Measurements from ENCODE around the gene CYP4F12. TPM values are rescaled to one million over a fixed set of nuclear protein-coding genes. Genes with fewer than 3 reads are reported as not detected.

The CYP4F12 gene
- total and polyA plus RNA-seq, 10 of the 15 experiments (the other 5 are each of a cell fraction or from before 2014, with no cell fraction given): 0.12 to 0.20 TPM; not detected in 8

GRCh38 chr19:15671891-15672579 is 852 bp upstream of the CYP4F12 start (continued):
- TF ChIP-seq POU2F2 (IDR thresholded peaks at IDR 0.05; ENCODE audit: borderline replicate concordance, low read depth, low read length) (no peak), TCF12 (IDR thresholded peaks at IDR 0.05; ENCODE audit: low read depth, low read length) (no peak), CBFB (IDR thresholded peaks at IDR 0.05; ENCODE audit: low read depth) (no peak), ZSCAN29 (IDR thresholded peaks at IDR 0.05) (no peak), BRCA1 (IDR thresholded peaks at IDR 0.05; ENCODE audit: low read depth, low read length) (no peak), YY1 (IDR thresholded peaks at IDR 0.05; ENCODE audit: low read depth, low read length) (no peak), GATAD2B (conservative IDR thresholded peaks at IDR 0.05; ENCODE audit: low read depth) (no peak)

DNA sequence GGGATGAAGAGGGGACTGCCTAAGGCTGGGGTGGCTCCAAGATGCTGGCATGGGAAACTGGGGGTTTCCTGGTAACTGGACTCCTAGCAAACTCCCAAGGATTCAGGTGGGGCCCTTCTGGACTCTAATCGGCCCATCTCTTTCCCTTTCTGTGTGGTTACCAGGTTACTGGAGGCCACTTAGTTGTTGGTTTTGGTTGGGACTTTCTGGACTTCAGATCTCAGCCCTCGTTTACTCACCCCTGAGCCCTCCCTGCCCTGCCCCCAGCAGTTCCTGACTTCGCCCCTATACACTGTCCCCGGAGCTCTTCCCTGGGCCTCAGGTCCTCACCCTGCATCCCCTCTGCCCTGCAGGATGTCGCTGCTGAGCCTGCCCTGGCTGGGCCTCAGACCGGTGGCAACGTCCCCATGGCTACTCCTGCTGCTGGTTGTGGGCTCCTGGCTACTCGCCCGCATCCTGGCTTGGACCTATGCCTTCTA is 328 bp downstream of the CYP4F12 start:
- in situ Hi-C loops (cut with MboI) (loop anchor here (5.0 kb wide), 1 partner anchor 104 kb away; no protein-coding TSS in a partner anchor), intact Hi-C loops (cut with micrococcal nuclease; ENCODE audit: unreplicated experiment) (no loop called here)
- RAD21 ChIA-PET (ENCODE audit: unreplicated experiment): no interaction called here
- no peak overlapping the region for H3K4me3 ChIP-seq
- no peak overlapping the region for H3K9ac ChIP-seq (ENCODE audit: control insufficient read depth, insufficient read depth, low read length)
- no TSS peak for BruUV-seq (replicated peaks)
- DNase-seq (ENCODE audit: low read depth, low spot score) (no peak), FAIRE-seq (no peak), ATAC-seq (peak; percentile 54)
- POLR2A ChIA-PET: no interaction called here
- TF ChIP-seq CBX3 (IDR thresholded peaks at IDR 0.05; ENCODE audit: borderline replicate concordance, low read depth) (no peak), ZNF217 (IDR thresholded peaks at IDR 0.05) (no peak), RCOR1 (conservative IDR thresholded peaks at IDR 0.05; ENCODE audit: low read depth, low read length) (no peak), ELK1 (IDR thresholded peaks at IDR 0.05; ENCODE audit: low read depth, low read length) (no peak), SMAD5 (IDR thresholded peaks at IDR 0.05; ENCODE audit: low read depth) (no peak), ZNF274 (IDR thresholded peaks at IDR 0.05; ENCODE audit: insufficient read depth, insufficient read length) (no peak), MEF2A (IDR thresholded peaks at IDR 0.05; ENCODE audit: insufficient read depth, low read depth, low read length) (no peak), ATF3 (IDR thresholded peaks at IDR 0.05; ENCODE audit: borderline replicate concordance, extremely low read depth, low read depth, low read length) (no peak), ZNF622 (IDR thresholded peaks at IDR 0.05) (no peak), PRDM15 (CRISPR knock-in tag; IDR thresholded peaks at IDR 0.05) (no peak)
- TF ChIP-seq, protein P1, sequence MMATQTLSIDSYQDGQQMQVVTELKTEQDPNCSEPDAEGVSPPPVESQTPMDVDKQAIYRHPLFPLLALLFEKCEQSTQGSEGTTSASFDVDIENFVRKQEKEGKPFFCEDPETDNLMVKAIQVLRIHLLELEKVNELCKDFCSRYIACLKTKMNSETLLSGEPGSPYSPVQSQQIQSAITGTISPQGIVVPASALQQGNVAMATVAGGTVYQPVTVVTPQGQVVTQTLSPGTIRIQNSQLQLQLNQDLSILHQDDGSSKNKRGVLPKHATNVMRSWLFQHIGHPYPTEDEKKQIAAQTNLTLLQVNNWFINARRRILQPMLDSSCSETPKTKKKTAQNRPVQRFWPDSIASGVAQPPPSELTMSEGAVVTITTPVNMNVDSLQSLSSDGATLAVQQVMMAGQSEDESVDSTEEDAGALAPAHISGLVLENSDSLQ (IDR thresholded peaks at IDR 0.05): no peak
- no peaks in the 10 kb centered on the region for H3K36me3 ChIP-seq (ENCODE audit: control insufficient read depth in 2 of 2, insufficient read depth in 2 of 2, low read length in 1 of 2)
- H3K9me3 ChIP-seq (replicated peaks; ENCODE audit: control insufficient read depth, insufficient read depth, low read length): no peaks in the 10 kb centered on the region
- H2AFZ ChIP-seq (ENCODE audit: control insufficient read depth, low read depth, low read length): no peak overlapping the region
- 20% methylated on average over 9 of the region's 9 CpGs for WGBS (ENCODE audit: insufficient coverage, insufficient replicate concordance, low lambda C conversion rate, missing lambda C conversion rate)
- SMC1A ChIA-PET (ENCODE audit: uncharacterized antibody, unreplicated experiment): no interaction called here
- no peaks in the 10 kb centered on the region for H3K4me1 ChIP-seq (ENCODE audit: control insufficient read depth, insufficient read depth, low read length)
- no peaks in the 10 kb centered on the region for H4K20me1 ChIP-seq (ENCODE audit: control insufficient read depth, insufficient read depth)
- CTCF ChIA-PET: no interaction called here
- H3K27ac ChIP-seq (ENCODE audit: control insufficient read depth, insufficient read depth): no peak overlapping the region
- H3K4me2 ChIP-seq (ENCODE audit: control insufficient read depth, insufficient read depth): no peak overlapping the region
- no peaks in the 10 kb centered on the region for H3K79me2 ChIP-seq (ENCODE audit: control insufficient read depth, insufficient read depth, low read length)
- H3K27me3 ChIP-seq (replicated peaks in 1 of 2; ENCODE audit: control insufficient read depth in 2 of 2, insufficient read depth in 2 of 2, low read length in 1 of 2): no peaks in the 10 kb centered on the region

Measured in GM12878 (cell line).